Hematopoietic multipotent progenitor cell treated with erythropoietin and hydrocortisone succinate and interleukin-3 and kit ligand, for 4 days (in vitro differentiated cells): ENCODE results near the gene FSIP1.

Experiments used
- DNase-seq: peaks from one replicate; pipeline ENCODE4 v3.0.0-alpha.2; 2015

The FSIP1 gene

GRCh38 chr15:39792025-39792843 lies 9.6 kb upstream of the FSIP1 start:
- no peak for DNase-seq

DNA sequence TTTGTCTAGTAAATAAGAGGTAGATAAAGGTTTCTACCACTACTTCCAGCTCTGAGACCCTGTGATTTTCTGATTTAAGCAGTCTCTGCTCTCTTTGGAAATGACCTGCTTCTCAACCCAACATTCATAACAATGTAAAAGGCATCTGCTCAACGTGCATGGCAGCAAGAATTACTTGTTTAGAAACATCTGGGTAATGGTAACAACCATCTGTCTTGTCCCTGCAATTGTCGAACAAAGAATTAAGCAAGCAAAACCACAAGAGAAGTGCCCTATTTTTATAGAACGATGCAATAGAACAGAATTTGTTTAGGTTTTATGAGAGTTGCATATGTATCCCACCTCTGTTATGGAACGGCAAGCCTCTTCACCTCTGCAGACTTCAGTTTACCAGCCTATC lies 7.1 kb upstream of the FSIP1 start:
- peak; percentile 60 for DNase-seq

- peak; percentile 76 for DNase-seq
These were observed 6.3 kb upstream of the FSIP1 start for GRCh38 chr15:39788800-39789565.

- DNase-seq, result no peak
These were observed 5.5 kb upstream of the FSIP1 start for GRCh38 chr15:39788108-39788507.

GRCh38 chr15:39787479-39787878 lies 4.8 kb upstream of the FSIP1 start:
- DNase-seq, result no peak

GRCh38 chr15:39786447-39787056 lies 3.9 kb upstream of the FSIP1 start:
- DNase-seq, result peak; percentile 84

- DNase-seq, result no peak
These were observed 3.2 kb upstream of the FSIP1 start for GRCh38 chr15:39785841-39786240.

DNA sequence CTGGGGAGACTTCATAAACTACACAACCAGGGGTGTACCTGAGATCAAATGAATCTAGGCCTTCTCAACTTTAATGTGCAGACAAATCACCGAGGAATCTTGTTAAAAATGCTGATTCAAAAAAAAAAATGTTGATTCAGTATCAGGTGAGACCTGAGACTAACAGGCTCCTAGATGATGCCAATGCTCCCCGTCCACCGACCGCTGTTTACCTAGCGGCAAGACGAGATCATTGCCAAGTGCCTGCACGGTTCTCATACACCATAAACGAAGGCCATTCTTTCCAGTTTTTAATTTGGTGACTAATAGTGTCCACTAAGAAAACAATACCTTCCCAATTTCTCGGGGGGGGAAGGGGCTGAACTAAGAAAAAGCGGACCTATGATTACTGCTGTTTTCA lies 2.5 kb upstream of the FSIP1 start:
- DNase-seq, result no peak

DNA sequence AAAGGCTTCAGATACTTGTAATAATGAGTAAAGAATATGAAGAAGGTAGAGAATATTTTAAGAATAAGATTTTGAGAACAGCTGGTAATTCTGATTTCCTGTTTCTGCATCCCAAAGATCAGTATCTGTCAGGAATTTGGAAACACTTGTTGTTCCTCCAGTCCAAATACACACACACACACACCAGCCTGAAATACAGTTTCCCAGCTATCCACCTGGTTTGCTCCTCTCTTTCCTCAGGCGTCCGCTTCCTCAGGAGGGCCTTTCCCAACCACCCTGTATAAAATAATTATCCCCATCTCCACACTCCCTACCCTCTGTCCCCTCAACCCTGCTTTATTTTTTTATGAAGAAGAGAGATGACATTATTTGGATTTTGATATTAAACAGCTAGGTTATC lies 2.0 kb upstream of the FSIP1 start:
- no peak for DNase-seq

GRCh38 chr15:39784125-39784524 lies 1.5 kb upstream of the FSIP1 start:
- no peak for DNase-seq

DNA sequence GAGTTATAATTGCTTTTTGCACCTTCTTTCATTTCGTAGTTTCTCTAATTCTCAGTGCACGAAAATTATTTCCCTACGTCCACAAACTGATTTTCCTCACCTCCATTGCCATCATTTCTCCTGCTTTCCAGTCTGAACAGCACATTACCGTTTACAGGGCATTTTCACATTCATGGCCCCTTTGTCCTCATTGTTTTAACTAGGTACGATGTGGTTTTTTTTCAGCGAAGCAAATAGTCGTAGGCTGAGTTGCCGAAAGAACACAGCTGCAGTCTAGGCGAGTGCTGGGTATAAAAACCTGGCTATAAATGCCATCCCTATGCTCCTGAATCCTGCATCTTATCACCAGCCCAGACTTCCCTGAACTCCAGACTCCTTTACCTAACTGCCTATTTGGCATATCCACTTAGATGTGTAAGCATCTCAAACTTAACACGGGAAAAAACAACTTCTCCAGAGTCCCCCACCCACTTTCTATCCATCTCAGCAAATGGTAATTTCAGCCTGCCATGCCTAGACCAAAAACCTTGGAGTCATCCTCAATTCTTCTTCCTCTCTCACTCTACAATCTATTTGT lies 691 bp upstream of the FSIP1 start:
- peak; percentile 33 for DNase-seq

DNA sequence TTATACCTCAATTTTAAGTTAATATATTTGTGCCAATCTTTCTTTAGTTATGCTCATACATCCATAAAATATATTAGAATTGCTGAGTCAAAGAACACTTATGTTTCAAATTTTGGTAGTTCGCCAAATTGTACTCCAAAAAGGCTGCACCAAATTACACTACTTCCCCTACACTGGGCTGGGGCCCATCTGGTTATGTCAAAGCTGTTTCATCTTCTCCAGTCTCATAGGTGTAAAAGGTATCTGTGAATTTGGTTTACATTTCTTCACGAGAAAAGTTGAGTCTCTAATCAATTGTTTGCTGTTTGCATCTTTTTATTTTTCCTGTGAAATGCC lies 706 bp downstream of the FSIP1 start:
- DNase-seq, result peak; percentile 59

DNA sequence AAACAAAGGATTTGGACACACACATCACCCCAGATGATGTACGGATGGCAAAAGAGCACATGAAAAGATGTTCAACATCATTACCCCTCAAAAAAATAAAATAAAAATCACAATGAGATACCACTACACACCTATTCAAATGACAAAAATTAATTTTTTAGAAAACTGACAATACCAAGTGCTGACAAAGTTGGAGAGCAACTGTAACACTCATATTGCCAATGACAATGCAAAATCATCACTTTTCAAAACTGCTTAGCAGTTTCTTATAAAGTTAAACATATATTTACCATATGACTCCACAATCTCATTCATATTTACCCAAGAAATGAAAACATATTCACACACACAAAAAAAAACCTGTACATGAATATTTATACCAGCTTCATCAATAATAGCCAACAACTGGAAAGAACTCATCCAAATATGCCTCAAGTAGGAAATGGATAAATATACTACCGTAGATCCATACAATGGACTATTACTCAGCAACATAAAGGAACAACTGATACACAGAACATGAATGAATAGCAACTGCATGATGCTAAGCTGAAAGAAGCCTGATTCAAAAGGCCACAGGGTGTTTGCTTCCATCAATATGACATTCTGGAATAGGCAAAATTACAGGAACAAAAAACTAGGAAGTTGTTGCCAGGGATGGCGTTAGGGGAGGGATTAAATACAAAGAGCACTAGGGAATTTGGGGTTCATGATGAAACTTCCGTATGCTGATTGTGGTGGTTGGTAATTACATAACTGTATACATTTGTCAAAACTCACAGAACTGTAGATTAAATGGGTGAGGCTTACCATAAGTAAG lies 1.3 kb downstream of the FSIP1 start:
- peak; percentile 45 for DNase-seq

DNA sequence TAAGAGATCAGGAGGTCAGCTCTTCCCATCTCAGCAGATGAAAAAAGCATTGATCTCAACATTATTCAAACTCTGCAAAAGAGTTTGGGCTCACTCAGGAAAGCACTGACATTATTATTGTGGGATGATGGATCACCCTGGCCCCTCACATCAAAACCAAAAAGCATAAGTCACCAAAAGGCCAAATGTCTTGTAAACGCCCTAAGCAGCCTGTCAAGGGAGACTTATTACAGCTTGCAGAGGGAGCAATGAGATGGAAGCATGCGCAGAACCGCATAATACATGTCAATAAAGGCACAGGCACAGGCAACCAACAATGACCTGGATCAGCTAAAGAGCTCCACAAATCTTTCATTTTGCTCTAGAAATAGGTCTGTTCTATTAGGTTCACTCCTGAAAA lies 4.6 kb downstream of the FSIP1 start:
- peak; percentile 67 for DNase-seq

DNA sequence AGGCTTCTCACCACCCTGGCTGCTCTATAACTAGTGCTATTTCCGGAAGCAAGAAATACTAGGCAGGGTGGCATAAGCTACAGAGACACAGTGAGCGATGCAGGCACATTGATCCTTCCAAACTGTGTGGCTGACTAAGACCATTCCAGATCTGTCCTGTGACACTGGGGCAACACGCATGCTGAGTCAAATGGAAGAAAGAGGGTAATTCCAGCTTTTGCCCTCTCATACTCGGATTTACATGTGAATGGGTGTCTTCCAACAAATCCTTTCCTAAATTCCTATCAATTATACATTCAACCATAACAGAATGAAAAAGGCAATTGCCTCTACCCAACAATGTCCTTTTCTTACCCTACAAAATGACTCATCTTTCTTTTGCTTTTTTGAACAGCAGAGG lies 5.1 kb downstream of the FSIP1 start:
- DNase-seq, result no peak

DNA sequence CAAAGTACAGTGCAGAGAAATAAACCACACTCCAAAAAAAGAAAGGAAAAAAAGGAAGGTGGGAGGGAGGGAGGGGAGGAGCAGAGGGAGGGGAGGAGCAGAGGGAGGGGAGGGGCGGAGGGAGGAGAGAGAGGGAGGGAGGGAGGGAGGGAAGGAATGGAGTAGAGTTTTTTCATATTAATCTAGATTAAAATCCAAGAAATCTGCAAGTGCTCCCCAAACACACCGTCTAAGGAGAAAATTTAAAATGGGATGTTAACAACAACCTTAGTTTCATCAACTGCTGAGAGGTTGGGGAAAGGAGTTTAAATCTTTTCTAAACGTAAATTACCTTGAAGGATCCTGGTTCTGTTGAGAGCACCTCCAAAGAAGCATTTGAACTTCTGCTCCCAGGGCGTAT lies 6.6 kb downstream of the FSIP1 start:
- no peak for DNase-seq

DNA sequence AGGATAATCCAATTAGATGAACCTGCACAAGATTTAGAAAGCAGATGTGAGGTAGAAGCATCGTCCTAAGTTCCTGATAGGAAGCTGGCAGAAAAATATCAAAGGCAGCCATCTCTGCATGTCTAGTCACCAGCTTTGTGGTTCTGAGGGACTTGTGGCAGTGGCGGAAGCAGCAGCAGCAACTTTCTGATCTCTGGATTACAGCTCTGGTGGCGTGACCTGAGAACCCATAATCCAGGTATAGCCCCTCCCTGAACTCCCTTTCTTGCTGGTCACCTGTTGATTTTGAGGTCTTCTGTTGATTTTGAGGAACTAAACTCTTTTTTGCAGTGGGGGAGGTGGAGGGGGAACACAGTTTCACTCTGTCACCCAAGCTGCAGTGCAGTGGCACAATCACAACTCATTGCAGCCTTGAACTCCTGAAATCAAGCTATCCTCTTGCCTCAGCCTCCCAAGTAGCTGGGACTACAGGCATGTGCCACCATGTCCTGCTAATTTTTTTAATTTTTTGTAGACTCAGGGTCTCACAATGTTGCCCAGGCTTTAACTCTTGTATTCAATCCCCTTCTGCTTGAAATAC lies 7.9 kb downstream of the FSIP1 start:
- DNase-seq, result peak; percentile 88

DNA sequence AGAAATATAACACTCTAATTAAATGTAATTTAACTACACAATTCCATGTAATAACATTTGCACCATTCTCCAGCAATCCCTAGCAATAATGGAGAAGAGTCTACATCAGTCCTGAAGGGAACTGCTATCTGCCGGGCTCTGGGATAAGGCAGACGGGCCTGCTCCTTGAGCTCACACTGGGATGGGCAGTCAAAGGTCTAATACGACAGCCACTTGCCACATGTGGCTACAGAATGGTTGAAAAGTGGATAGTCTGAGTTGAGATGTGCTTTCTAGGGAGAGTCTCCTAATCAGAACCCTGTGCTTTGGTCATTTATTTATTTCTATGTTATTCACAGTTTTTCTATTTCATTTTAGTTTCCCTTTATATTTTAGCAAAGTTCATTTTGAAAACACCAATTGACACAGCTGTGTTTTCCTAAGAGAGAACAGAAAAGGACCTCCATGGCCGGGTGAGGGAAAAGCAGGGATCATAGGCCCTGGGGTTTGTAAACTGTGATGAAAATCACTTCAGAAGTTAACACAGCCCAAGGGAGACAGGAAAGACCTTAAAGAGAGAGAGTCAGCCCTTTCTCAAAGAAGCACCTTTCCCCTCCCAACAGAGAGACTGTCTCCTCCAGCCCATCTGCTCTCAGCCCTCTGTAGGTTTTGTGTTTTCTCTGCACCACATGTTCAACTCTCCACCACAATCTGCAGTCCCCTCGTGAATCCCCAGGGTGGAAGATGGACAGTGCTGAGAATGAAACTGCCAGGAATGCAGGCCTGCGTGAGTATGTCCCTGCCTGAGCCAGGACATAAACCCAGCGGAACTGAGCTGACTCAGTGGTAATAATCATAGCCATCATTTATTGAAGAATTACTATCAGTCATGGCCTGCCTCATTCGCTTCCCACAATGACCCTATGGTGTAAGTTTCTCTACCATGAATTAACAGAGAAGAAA lies 11.6 kb downstream of the FSIP1 start:
- DNase-seq, result no peak

GRCh38 chr15:39767921-39768320 lies 14.7 kb downstream of the FSIP1 start:
- no peak for DNase-seq

DNA sequence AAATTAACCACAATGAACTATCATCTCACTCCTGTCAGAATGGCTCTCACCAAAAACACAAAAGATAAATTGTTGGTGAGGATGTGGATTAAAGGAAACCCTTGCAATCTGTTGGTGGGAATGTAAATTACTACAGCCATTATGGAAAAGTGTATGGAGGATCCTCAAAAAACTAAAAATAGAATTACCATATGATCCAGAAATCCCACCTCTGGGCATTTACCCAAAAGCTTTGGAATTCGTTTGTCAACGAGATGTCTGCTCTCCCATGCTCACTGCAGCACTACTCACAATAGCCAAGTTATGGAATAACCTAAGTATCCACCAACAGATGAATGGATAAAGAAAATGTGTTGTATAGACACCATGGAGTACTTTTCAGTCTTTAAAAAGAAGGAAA lies 21.6 kb downstream of the FSIP1 start:
- no peak for DNase-seq
